Measurements from ENCODE around the gene HMGB3.
"Not testable (repeated sequence)": the region's sequence is repeated elsewhere in the genome, so short reads cannot be mapped to it uniquely, and the experiment has no call there.

Gene HMGB3

DNA sequence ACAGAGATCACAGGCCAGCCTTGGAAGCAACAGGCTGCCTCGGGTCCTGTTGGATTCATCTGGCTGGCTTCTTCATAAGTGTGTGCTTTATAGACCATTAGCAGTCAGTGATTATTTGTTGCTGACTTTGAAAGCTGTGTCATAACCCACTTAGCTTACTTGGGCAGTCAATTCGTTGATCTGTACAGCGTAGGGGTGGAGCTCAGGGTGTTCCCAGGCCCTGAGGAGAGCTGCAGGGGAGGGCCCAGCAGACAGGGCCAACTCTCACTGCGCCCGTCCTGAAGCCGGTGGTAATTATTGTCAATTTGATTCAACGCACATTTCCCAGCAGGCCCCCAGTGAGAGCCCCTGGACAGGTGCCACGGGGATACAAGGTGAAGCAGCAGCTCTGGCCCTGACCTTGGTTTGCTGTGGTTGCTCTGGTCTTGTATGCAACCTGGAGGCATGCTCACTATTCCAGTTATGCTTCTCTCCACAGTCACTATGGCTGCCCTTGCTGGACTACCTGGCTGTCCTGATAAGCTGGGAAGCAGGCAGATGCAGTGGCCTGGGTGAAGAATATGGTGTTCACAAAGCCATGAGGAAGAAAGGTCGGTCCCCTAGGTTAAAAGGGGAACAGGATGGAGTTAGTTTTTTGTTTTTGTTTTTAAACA is 40.1 kb upstream of the HMGB3 start:
- H3K4me3 ChIP-seq (ENCODE audit: low read depth, low read length), result no peak overlapping the region
- TF ChIP-seq, protein P1, sequence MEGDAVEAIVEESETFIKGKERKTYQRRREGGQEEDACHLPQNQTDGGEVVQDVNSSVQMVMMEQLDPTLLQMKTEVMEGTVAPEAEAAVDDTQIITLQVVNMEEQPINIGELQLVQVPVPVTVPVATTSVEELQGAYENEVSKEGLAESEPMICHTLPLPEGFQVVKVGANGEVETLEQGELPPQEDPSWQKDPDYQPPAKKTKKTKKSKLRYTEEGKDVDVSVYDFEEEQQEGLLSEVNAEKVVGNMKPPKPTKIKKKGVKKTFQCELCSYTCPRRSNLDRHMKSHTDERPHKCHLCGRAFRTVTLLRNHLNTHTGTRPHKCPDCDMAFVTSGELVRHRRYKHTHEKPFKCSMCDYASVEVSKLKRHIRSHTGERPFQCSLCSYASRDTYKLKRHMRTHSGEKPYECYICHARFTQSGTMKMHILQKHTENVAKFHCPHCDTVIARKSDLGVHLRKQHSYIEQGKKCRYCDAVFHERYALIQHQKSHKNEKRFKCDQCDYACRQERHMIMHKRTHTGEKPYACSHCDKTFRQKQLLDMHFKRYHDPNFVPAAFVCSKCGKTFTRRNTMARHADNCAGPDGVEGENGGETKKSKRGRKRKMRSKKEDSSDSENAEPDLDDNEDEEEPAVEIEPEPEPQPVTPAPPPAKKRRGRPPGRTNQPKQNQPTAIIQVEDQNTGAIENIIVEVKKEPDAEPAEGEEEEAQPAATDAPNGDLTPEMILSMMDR (IDR thresholded peaks at IDR 0.05; ENCODE audit: borderline replicate concordance, insufficient read depth, low read depth, low read length), result no peak

DNA sequence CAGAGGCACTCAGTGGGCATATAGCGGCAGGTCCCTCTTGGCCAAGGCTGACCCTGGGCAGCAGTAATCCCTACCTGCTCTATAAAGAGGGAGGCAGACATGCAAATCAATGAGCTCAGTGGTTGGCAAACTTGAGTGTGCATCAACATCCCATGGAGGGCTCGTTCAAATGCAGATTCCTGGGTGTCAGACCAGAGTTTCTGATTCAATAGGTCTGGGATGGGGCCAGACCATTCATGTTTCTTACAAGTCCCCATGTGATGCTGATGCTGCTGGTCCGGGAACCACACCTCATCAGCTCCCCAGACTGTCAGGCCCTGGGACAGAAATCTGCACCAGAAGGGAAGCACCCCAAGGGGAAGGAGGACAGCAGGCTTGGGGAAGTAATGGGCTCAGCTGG is 38.9 kb upstream of the HMGB3 start:
- TF ChIP-seq, protein P1 (IDR thresholded peaks at IDR 0.05; ENCODE audit: borderline replicate concordance, insufficient read depth, low read depth, low read length), result no peak
- H3K4me3 ChIP-seq (ENCODE audit: low read depth, low read length), result no peak overlapping the region

DNA sequence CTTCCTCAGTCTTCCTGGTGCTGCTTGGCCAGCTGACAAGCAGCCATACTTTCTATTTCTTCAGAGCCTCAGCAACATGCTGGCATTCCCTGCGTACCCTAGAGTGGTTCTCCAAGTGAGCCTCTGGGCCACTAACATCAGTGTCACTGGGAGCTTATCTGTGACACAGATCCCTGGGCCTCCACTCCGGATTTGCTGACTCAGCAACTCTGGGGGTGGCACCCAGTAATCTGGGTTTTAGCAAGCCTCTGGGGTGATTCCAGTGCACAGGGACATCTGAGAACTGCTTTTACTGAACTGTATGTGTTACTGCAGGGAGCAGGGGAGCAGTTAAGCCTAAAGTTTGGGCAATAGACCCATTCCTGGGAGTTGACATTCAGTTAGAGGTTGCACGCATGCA is 28.2 kb upstream of the HMGB3 start:
- H3K4me3 ChIP-seq (ENCODE audit: low read depth, low read length), result no peak overlapping the region
- TF ChIP-seq, protein P1 (IDR thresholded peaks at IDR 0.05; ENCODE audit: borderline replicate concordance, insufficient read depth, low read depth, low read length), result no peak

DNA sequence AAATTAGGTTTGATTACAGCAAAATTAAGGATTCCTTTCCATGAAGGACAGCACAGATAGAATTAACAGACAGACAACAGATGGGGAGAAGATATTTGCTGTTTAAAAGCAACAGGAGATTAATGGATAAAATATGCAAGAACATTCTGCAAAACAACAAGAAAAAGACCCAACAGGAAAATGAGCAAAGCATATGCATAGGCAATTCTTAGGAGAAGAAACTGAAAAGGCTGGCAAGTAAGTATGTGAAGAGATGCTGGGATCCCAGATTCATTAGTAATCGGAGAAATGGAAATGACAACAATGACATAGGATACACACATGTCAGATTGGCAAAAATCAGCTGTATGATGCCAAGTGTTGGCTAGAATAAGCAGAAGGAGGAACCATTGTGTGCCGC is 27.5 kb upstream of the HMGB3 start:
- H3K4me3 ChIP-seq (ENCODE audit: low read depth, low read length), result no peak overlapping the region

DNA sequence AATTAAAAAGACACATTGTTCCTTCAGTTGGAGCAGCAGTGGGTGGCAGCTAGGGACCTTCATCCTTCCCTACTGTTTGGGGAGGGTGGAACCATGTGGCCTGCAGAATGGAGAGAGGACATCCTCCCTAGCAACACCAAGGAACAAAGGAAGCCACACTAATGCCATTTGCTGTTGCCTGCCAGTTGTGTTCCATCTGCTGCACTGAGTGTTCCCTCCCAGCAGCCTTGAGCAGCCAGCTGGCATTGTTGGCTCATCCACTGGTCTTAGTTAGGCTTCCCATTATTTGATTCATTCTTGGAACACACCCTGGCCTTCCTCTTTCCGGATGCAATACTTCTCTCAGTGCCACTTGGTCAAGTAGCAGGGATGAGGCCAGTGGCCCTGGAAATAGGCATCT is 25.0 kb upstream of the HMGB3 start:
- TF ChIP-seq, protein P1 (IDR thresholded peaks at IDR 0.05; ENCODE audit: borderline replicate concordance, insufficient read depth, low read depth, low read length), result no peak
- H3K4me3 ChIP-seq (ENCODE audit: low read depth, low read length), result no peak overlapping the region

More for the DNA sequence above, 27.5 kb upstream of the HMGB3 start:
- TF ChIP-seq, protein P1 (IDR thresholded peaks at IDR 0.05; ENCODE audit: borderline replicate concordance, insufficient read depth, low read depth, low read length), result no peak

DNA sequence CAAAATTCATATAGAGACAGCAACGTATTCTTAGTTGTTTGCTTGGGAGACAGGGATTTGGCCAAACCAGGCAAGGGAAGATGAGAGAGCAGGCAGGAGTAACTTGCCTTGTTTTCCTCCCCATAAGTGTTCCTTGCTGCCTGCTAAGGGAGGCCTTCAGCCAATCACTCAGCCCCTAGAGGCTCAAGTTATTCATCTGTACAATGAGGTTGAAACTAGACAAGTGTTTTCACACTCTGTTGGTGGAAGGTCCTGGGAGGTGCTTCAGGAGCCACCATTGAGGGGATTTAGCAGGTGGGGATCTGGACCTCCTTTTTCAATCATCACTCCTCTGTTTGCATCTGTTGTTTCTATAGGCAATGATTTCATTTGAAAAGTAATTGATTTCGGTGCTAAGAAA is 23.6 kb upstream of the HMGB3 start:
- TF ChIP-seq, protein P1 (IDR thresholded peaks at IDR 0.05; ENCODE audit: borderline replicate concordance, insufficient read depth, low read depth, low read length), result no peak
- H3K4me3 ChIP-seq (ENCODE audit: low read depth, low read length), result no peak overlapping the region

DNA sequence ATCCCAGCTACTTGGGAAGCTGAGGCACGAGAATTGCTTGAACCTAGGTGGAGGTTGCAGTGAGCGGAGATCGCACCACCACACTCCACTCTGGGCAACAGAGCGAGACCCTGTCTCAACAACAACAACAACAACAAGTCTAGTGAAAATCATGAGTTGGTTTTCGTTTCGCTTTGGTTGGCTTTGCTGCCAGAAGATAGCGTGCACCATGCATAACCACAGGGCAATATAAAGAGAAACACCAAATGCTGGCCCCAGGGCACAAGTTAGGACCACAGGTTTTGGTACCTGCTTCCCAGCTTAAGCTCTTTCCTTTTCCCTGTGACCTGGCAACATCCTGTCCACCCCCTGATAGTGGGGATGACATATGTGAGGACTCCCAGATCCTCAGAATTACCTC is 21.5 kb upstream of the HMGB3 start:
- TF ChIP-seq, protein P1 (IDR thresholded peaks at IDR 0.05; ENCODE audit: borderline replicate concordance, insufficient read depth, low read depth, low read length), result no peak
- H3K4me3 ChIP-seq (ENCODE audit: low read depth, low read length), result no peak overlapping the region

DNA sequence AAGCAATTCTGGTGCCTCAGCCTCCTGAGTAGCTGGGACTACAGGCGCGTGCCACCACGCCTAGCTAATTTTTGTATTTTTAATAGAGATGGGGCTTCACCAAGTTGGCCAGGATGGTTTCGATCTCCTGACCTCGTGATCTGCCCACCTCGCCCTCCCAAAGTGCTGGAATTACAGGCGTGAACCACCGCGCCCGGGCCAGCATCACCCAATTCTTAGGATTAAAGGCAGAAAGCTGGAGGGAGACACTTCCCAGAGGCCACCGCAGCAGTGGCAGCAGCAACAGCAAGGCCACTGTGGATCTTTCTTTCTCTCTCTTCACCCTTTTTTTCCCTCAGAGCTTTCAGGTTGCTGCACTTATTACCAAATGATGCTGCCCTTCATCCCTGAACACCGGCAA is 18.7 kb upstream of the HMGB3 start:
- H3K4me3 ChIP-seq (ENCODE audit: low read depth, low read length), result not testable (repeated sequence)
